ENCODE measurements around the gene PDE4D.

DNA sequence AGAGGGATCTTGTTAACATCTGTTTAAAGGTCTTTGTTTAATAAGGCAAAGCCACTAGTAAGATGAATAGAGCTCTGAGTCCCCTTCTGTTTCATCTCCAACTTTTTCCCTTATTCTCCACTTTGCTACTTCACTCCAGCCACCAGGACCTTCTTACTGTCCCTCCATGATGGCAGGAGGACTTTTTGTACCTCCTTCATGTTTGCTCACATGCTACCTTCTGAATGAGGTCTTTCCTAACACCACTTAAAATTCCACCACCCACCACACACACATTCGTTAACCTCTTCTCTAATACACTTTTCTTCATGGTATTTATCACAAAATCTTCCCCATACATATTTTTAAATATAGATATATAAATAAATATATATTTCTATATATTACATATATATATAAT is 501.9 kb downstream of the PDE4D start:
- TF ChIP-seq, protein P1, sequence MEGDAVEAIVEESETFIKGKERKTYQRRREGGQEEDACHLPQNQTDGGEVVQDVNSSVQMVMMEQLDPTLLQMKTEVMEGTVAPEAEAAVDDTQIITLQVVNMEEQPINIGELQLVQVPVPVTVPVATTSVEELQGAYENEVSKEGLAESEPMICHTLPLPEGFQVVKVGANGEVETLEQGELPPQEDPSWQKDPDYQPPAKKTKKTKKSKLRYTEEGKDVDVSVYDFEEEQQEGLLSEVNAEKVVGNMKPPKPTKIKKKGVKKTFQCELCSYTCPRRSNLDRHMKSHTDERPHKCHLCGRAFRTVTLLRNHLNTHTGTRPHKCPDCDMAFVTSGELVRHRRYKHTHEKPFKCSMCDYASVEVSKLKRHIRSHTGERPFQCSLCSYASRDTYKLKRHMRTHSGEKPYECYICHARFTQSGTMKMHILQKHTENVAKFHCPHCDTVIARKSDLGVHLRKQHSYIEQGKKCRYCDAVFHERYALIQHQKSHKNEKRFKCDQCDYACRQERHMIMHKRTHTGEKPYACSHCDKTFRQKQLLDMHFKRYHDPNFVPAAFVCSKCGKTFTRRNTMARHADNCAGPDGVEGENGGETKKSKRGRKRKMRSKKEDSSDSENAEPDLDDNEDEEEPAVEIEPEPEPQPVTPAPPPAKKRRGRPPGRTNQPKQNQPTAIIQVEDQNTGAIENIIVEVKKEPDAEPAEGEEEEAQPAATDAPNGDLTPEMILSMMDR (IDR thresholded peaks at IDR 0.05): no peak
- TF ChIP-seq POLR2A (IDR thresholded peaks at IDR 0.05): no peak
